Measurements from ENCODE around the gene DCXR.

DCXR gene

GRCh38 chr17:82082456-82082855 is 45.0 kb upstream of the DCXR start:
- H3K4me1 ChIP-seq (ENCODE audit: insufficient read depth, insufficient read length) = peaks cover 11% of the 10 kb centered on the region
- H3K36me3 ChIP-seq (ENCODE audit: insufficient read depth, insufficient read length, low read length) = peaks cover 97% of the 10 kb centered on the region
- no peaks in the 10 kb centered on the region for H3K27me3 ChIP-seq (ENCODE audit: insufficient read depth, insufficient read length)
- TF ChIP-seq ZNF274 (IDR thresholded peaks at IDR 0.05; ENCODE audit: low read depth, low read length) (no peak), SUZ12 (IDR thresholded peaks at IDR 0.05; ENCODE audit: extremely low read depth, insufficient read depth, insufficient read length) (no peak), YY1 (IDR thresholded peaks at IDR 0.05; ENCODE audit: insufficient read depth, insufficient read length) (no peak)
- no peak overlapping the region for H3K9ac ChIP-seq (ENCODE audit: insufficient read length, low read depth)
- no peaks in the 10 kb centered on the region for H3K9me3 ChIP-seq (ENCODE audit: insufficient read depth, low read length)
- DNase-seq (ENCODE audit: low read depth, low spot score) = no peak
- H3K4me3 ChIP-seq (ENCODE audit: insufficient read length, low read depth) = no peak overlapping the region

DNA sequence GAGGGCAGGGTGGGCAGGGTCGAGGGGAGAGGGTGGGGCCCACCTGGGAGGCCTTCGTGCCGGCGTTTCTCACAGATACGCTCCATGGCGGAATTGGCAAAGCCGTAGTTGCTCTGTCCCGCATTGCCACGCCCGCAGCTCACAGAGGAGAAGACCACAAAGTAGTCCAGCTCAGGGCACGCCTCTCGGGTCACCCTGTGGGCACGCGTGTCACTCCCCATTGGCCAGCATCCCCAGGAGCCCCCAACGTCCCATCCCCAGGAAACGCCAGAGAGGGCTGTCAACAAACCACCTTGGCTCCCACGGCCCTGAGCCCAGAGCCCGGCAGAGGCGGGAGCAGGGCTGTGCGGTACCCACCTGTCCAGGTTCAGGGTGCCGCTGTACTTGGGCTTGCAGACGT is 44.5 kb upstream of the DCXR start:
- Histone ChIP-seq H3K4me3 (ENCODE audit: insufficient read length, low read depth) (no peak overlapping the region), H3K27me3 (ENCODE audit: insufficient read depth, insufficient read length) (no peaks in the 10 kb centered on the region), H3K9me3 (ENCODE audit: insufficient read depth, low read length) (no peaks in the 10 kb centered on the region), H3K36me3 (ENCODE audit: insufficient read depth, insufficient read length, low read length) (peaks cover 95% of the 10 kb centered on the region), H3K4me1 (ENCODE audit: insufficient read depth, insufficient read length) (peaks cover 15% of the 10 kb centered on the region), H3K9ac (ENCODE audit: insufficient read length, low read depth) (no peak overlapping the region)
- no peak for DNase-seq (ENCODE audit: low read depth, low spot score)
- TF ChIP-seq SUZ12 (IDR thresholded peaks at IDR 0.05; ENCODE audit: extremely low read depth, insufficient read depth, insufficient read length) (no peak), ZNF274 (IDR thresholded peaks at IDR 0.05; ENCODE audit: low read depth, low read length) (no peak), YY1 (IDR thresholded peaks at IDR 0.05; ENCODE audit: insufficient read depth, insufficient read length) (no peak)

DNA sequence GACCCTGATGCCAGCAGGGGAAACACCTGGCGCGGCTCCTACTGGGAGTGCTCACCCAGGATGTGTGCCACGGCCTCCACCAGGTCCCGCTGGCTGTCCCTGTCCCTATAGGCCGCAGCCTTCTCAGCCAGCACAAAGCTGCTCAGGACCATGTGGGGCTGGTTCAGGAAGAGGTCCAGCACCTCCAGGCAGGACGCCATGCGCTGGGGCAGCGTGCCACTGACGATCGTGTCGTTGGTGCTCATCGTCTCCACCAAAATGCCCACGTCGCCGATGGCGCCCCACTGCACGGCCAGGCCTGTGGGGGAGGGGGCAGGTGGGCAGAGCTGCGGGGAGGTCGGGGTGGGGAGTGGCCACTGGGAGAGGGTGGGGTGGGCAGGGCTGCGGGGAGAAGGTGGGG is 44.0 kb upstream of the DCXR start:
- TF ChIP-seq SUZ12 (IDR thresholded peaks at IDR 0.05; ENCODE audit: extremely low read depth, insufficient read depth, insufficient read length) (no peak), YY1 (IDR thresholded peaks at IDR 0.05; ENCODE audit: insufficient read depth, insufficient read length) (no peak)
- Histone ChIP-seq H3K9ac (ENCODE audit: insufficient read length, low read depth) (no peak overlapping the region), H3K9me3 (ENCODE audit: insufficient read depth, low read length) (no peaks in the 10 kb centered on the region), H3K4me3 (ENCODE audit: insufficient read length, low read depth) (no peak overlapping the region), H3K27me3 (ENCODE audit: insufficient read depth, insufficient read length) (no peaks in the 10 kb centered on the region), H3K36me3 (ENCODE audit: insufficient read depth, insufficient read length, low read length) (peaks cover 95% of the 10 kb centered on the region), H3K4me1 (ENCODE audit: insufficient read depth, insufficient read length) (peaks cover 17% of the 10 kb centered on the region)
- no peak for DNase-seq (ENCODE audit: low read depth, low spot score)

GRCh38 chr17:82080789-82081464 is 43.4 kb upstream of the DCXR start:
- Histone ChIP-seq H3K36me3 (ENCODE audit: insufficient read depth, insufficient read length, low read length) (peaks cover 95% of the 10 kb centered on the region), H3K9ac (ENCODE audit: insufficient read length, low read depth) (no peak overlapping the region), H3K27me3 (ENCODE audit: insufficient read depth, insufficient read length) (no peaks in the 10 kb centered on the region), H3K4me3 (ENCODE audit: insufficient read length, low read depth) (no peak overlapping the region), H3K4me1 (ENCODE audit: insufficient read depth, insufficient read length) (peaks cover 19% of the 10 kb centered on the region), H3K9me3 (ENCODE audit: insufficient read depth, low read length) (no peaks in the 10 kb centered on the region)
- no peak for TF ChIP-seq ZNF274 (IDR thresholded peaks at IDR 0.05; ENCODE audit: low read depth, low read length)
- TF ChIP-seq SUZ12 (IDR thresholded peaks at IDR 0.05; ENCODE audit: extremely low read depth, insufficient read depth, insufficient read length) = no peak
- no peak for TF ChIP-seq YY1 (IDR thresholded peaks at IDR 0.05; ENCODE audit: insufficient read depth, insufficient read length)
- DNase-seq (ENCODE audit: low read depth, low spot score) = no peak

- Histone ChIP-seq H3K9me3 (ENCODE audit: insufficient read depth, low read length) (no peaks in the 10 kb centered on the region), H3K9ac (ENCODE audit: insufficient read length, low read depth) (peak overlapping the region; percentile 5), H3K4me3 (ENCODE audit: insufficient read length, low read depth) (no peak overlapping the region), H3K36me3 (ENCODE audit: insufficient read depth, insufficient read length, low read length) (peaks cover 88% of the 10 kb centered on the region), H3K4me1 (ENCODE audit: insufficient read depth, insufficient read length) (peaks cover 19% of the 10 kb centered on the region), H3K27me3 (ENCODE audit: insufficient read depth, insufficient read length) (no peaks in the 10 kb centered on the region)
- no peak for TF ChIP-seq SUZ12 (IDR thresholded peaks at IDR 0.05; ENCODE audit: extremely low read depth, insufficient read depth, insufficient read length)
- TF ChIP-seq YY1 (IDR thresholded peaks at IDR 0.05; ENCODE audit: insufficient read depth, insufficient read length) = no peak
- TF ChIP-seq ZNF274 (IDR thresholded peaks at IDR 0.05; ENCODE audit: low read depth, low read length) = no peak
- DNase-seq (ENCODE audit: low read depth, low spot score) = no peak
These were observed 42.7 kb upstream of the DCXR start for GRCh38 chr17:82080048-82080788.

- Histone ChIP-seq H3K4me1 (ENCODE audit: insufficient read depth, insufficient read length) (peaks cover 19% of the 10 kb centered on the region), H3K36me3 (ENCODE audit: insufficient read depth, insufficient read length, low read length) (peaks cover 77% of the 10 kb centered on the region), H3K4me3 (ENCODE audit: insufficient read length, low read depth) (no peak overlapping the region), H3K27me3 (ENCODE audit: insufficient read depth, insufficient read length) (no peaks in the 10 kb centered on the region), H3K9ac (ENCODE audit: insufficient read length, low read depth) (no peak overlapping the region), H3K9me3 (ENCODE audit: insufficient read depth, low read length) (no peaks in the 10 kb centered on the region)
- no peak for DNase-seq (ENCODE audit: low read depth, low spot score)
- TF ChIP-seq SUZ12 (IDR thresholded peaks at IDR 0.05; ENCODE audit: extremely low read depth, insufficient read depth, insufficient read length) (no peak), YY1 (IDR thresholded peaks at IDR 0.05; ENCODE audit: insufficient read depth, insufficient read length) (no peak)
These were observed 41.6 kb upstream of the DCXR start for GRCh38 chr17:82079001-82079677.

DNA sequence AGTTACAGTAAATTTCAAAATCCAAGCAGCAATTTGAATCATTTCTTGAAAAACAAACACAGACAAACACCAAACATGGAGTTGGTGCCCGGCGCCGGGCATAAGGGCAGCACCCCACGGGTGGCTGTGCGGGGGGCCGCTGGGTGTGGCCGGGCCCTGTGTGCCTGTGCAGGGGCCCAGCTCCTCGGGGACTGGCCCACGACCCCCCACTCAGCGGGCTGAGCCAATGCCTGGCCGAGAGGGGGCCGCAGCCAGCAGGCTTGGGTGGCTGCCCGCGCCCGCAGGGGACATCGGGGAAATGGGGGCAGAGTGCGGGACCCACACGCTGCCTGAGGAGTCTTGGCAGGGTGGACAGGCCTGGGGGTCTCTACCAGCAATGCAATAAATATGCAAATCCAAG is 40.9 kb upstream of the DCXR start:
- Histone ChIP-seq H3K4me1 (ENCODE audit: insufficient read depth, insufficient read length) (peaks cover 19% of the 10 kb centered on the region), H3K9ac (ENCODE audit: insufficient read length, low read depth) (no peak overlapping the region), H3K27me3 (ENCODE audit: insufficient read depth, insufficient read length) (no peaks in the 10 kb centered on the region), H3K9me3 (ENCODE audit: insufficient read depth, low read length) (no peaks in the 10 kb centered on the region), H3K36me3 (ENCODE audit: insufficient read depth, insufficient read length, low read length) (peaks cover 70% of the 10 kb centered on the region), H3K4me3 (ENCODE audit: insufficient read length, low read depth) (no peak overlapping the region)
- TF ChIP-seq YY1 (IDR thresholded peaks at IDR 0.05; ENCODE audit: insufficient read depth, insufficient read length) (no peak), SUZ12 (IDR thresholded peaks at IDR 0.05; ENCODE audit: extremely low read depth, insufficient read depth, insufficient read length) (no peak), ZNF274 (IDR thresholded peaks at IDR 0.05; ENCODE audit: low read depth, low read length) (no peak)
- no peak for DNase-seq (ENCODE audit: low read depth, low spot score)

All from NT2/D1 (cell line).